GM12878 (cell line): ENCODE results near the gene CNTNAP5. TPM values are rescaled to one million over a fixed set of nuclear protein-coding genes. Genes with fewer than 3 reads are reported as not detected.

Experiments used
- ATAC-seq: fragments of 200-7000 bp; cut with Tn5 transposase; 3 replicates; pipeline ENCODE4 v1.9.1; 2020; ENCODE audit warnings: mild to moderate bottlenecking, moderate library complexity
- BruUV-seq: library from RNA; stranded (reverse); fragments of 400-500 nt; replicated peaks from 2 replicates; lab custom pipeline; 2021; lab: Mats Ljungman, UMichigan
- CTCF ChIA-PET: fragments of 300-600 bp; sonication (Branson Sonifier 250); formaldehyde crosslinking; extraction: SDS; loops from one replicate; lab custom pipeline; 2021; ENCODE audit warnings: inconsistent platforms; lab: Yijun Ruan, JAX
- POLR2A ChIA-PET: fragments of 350-600 bp; formaldehyde crosslinking; extraction: SDS; loops from one replicate; lab custom pipeline; 2021; ENCODE audit warnings: inconsistent platforms; lab: Charles Lee
- RAD21 ChIA-PET: fragments of 300-600 bp; sonication (Branson Sonifier 250); formaldehyde crosslinking; loops from one replicate; lab custom pipeline; 2023; ENCODE audit warnings: antibody characterized with exemption; ENCODE audit not compliant: unreplicated experiment; lab: Charles Lee
- SMC1A ChIA-PET: fragments of 300-600 bp; sonication (Branson Sonifier 250); formaldehyde crosslinking; loops from one replicate; lab custom pipeline; 2023; ENCODE audit not compliant: unreplicated experiment, uncharacterized antibody; lab: Charles Lee
- DNase-seq: peaks from one replicate; pipeline ENCODE4 v3.0.0-alpha.2; 2011; ENCODE audit warnings: low read depth, low spot score
- FAIRE-seq: peaks from 3 replicates; lab custom pipeline; 2011; peaks lifted over from hg19 to GRCh38; lab: Jason Lieb, UNC
- H2AFZ ChIP-seq: 2 replicates; pipeline ENCODE4 v1.6.0; 2011; ENCODE audit warnings: low read depth, low read length, control low read depth; ENCODE audit not compliant: control insufficient read depth
- H3K27ac ChIP-seq: 2 replicates; pipeline ENCODE4 v1.5.1; 2011; ENCODE audit warnings: control low read depth; ENCODE audit not compliant: control insufficient read depth, insufficient read depth
- H3K27me3 ChIP-seq, 2 experiments: replicated peaks in 1 of 2; 2 replicates each; pipeline versions ENCODE4 v1.6.0 to v1.6.1; 2011; ENCODE audit warnings: low read length in 1 of 2; ENCODE audit not compliant: control insufficient read depth in 2 of 2, insufficient read depth in 2 of 2
- H3K36me3 ChIP-seq, 2 experiments: 2 replicates each; pipeline ENCODE4 v1.5.1; 2011; ENCODE audit warnings: low read length in 1 of 2; ENCODE audit not compliant: control insufficient read depth in 2 of 2, insufficient read depth in 2 of 2
- H3K4me1 ChIP-seq: 2 replicates; pipeline ENCODE4 v1.6.1; 2011; ENCODE audit warnings: mild to moderate bottlenecking, low read length, moderate library complexity, mixed read lengths; ENCODE audit not compliant: control insufficient read depth, insufficient read depth
- H3K4me2 ChIP-seq: 2 replicates; pipeline ENCODE4 v1.6.0; 2011; ENCODE audit warnings: control low read depth; ENCODE audit not compliant: control insufficient read depth, insufficient read depth
- H3K4me3 ChIP-seq: fragments of 200-600 bp; sonication (generic); 2 replicates; pipeline ENCODE4 v1.5.1; 2016
- H3K79me2 ChIP-seq: 2 replicates; pipeline ENCODE4 v1.6.0; 2011; ENCODE audit warnings: low read length; ENCODE audit not compliant: control insufficient read depth, insufficient read depth
- H3K9ac ChIP-seq: 2 replicates; pipeline ENCODE4 v1.8.0; 2011; ENCODE audit warnings: low read length, control low read depth, mixed read lengths; ENCODE audit not compliant: control insufficient read depth, insufficient read depth
- H3K9me3 ChIP-seq: replicated peaks from 3 replicates; pipeline ENCODE4 v1.5.1; 2011; ENCODE audit warnings: mild to moderate bottlenecking, low read length; ENCODE audit not compliant: control insufficient read depth, insufficient read depth
- H4K20me1 ChIP-seq: 2 replicates; pipeline ENCODE4 v1.6.0; 2011; ENCODE audit not compliant: control insufficient read depth, insufficient read depth
- CEBPZ ChIP-seq: fragments of 150-350 bp; IDR thresholded peaks from 2 replicates; pipeline ENCODE4 v1.6.1; 2016; ENCODE audit warnings: low read depth, low read length
- NFIC ChIP-seq: IDR thresholded peaks from 2 replicates; pipeline ENCODE4 v1.6.1; 2012; ENCODE audit warnings: low read depth, mild to moderate bottlenecking, inconsistent platforms, low read length, moderate library complexity
- PBX3 ChIP-seq: IDR thresholded peaks from 2 replicates; pipeline ENCODE4 v1.6.1; 2011; ENCODE audit warnings: mild to moderate bottlenecking, low read depth, low read length, moderate library complexity; ENCODE audit not compliant: insufficient replicate concordance
- POLR2AphosphoS5 ChIP-seq: IDR thresholded peaks from 2 replicates; pipeline ENCODE4 v1.6.1; 2011; ENCODE audit warnings: mild to moderate bottlenecking, low read length, inconsistent platforms
- SKIL ChIP-seq: fragments of 450-650 bp; IDR thresholded peaks from 2 replicates; pipeline ENCODE4 v1.6.1; 2017; ENCODE audit warnings: mild to moderate bottlenecking, low read depth, inconsistent platforms; ENCODE audit not compliant: poor library complexity, severe bottlenecking
- SMAD5 ChIP-seq: IDR thresholded peaks from 2 replicates; pipeline ENCODE4 v1.6.1; 2016; ENCODE audit warnings: antibody characterized with exemption, low read depth
- SMARCA5 ChIP-seq: fragments of 450-650 bp; IDR thresholded peaks from 2 replicates; pipeline ENCODE4 v1.6.1; 2017; ENCODE audit warnings: mild to moderate bottlenecking
- TCF7 ChIP-seq: IDR thresholded peaks from 2 replicates; pipeline ENCODE4 v1.6.1; 2014; ENCODE audit warnings: antibody characterized with exemption, borderline replicate concordance
- WGBS: methylation state at CpG from one replicate; pipeline ENCODE4 v1.1.6; 2016; ENCODE audit warnings: low lambda C conversion rate; ENCODE audit not compliant: insufficient replicate concordance, insufficient coverage; ENCODE audit errors: missing lambda C conversion rate; 5-methylcytosine and 5-hydroxymethylcytosine counted together
- in situ Hi-C: fragments of 300-500 bp; cut with MboI; formaldehyde crosslinking; loops from 9 replicates; pipeline ENCODE4 v1.14.3; 2018; ENCODE audit warnings: mixed read lengths
- intact Hi-C: fragments of 100-400 bp; cut with micrococcal nuclease; formaldehyde crosslinking; loops from one replicate; pipeline ENCODE4 v1.14.2; 2022; ENCODE audit not compliant: unreplicated experiment
- polyA plus RNA-seq, 11 experiments: library from polyadenylated mRNA; depleted of rRNA in 4 of 11; unstranded in 6 of 11; stranded (reverse) in 5 of 11; fragments of >200 nt; fragmentation: Nextera tagmentation in 4 of 11; fragmentation: Illumina TruSeq in 1 of 11; extraction: Ambion mirVana in 4 of 11; extraction: Trizol in 1 of 11; gene quantifications; 1 replicate in 1 of 11; 2 replicates in 10 of 11; pipeline versions ENCODE4 v1.2.1 to v1.2.3, GENCODE V29; 2011 to 2016; ENCODE audit warnings: inconsistent platforms in 2 of 11, missing spikeins in 2 of 11, low read depth in 1 of 11
- total RNA-seq, 4 experiments: library from RNA; depleted of rRNA in 3 of 4; stranded (reverse); fragments of >200 nt in 3 of 4; fragmentation: Illumina TruSeq in 1 of 4; extraction: Trizol in 1 of 4; gene quantifications; 2 replicates each; pipeline versions ENCODE4 v1.2.1 to v1.2.3, GENCODE V29; 2013 to 2021

The CNTNAP5 gene
- total and polyA plus RNA-seq, 10 of the 15 experiments (the other 5 are each of a cell fraction or from before 2014, with no cell fraction given) = not detected

- H3K9me3 ChIP-seq = no peaks in the 10 kb centered on the region
- intact Hi-C loops (no loop called here), in situ Hi-C loops (no loop called here)
- ChIA-PET RAD21 (no interaction called here), SMC1A (no interaction called here), POLR2A (no interaction called here), CTCF (interaction anchor here (1.3 kb wide), 1 partner anchor 8 kb away, joined by 4 read pairs; no protein-coding TSS in a partner anchor)
- no peak for DNase-seq
- no peak overlapping the region for H2AFZ ChIP-seq
- no peaks in the 10 kb centered on the region for H3K4me1 ChIP-seq
- H4K20me1 ChIP-seq = no peaks in the 10 kb centered on the region
- no peaks in the 10 kb centered on the region for H3K27me3 ChIP-seq
- WGBS = 19% methylated on average over 2 of the region's 2 CpGs
- no peak overlapping the region for H3K9ac ChIP-seq
- BruUV-seq = no TSS peak
- no peak overlapping the region for H3K27ac ChIP-seq
- no peak overlapping the region for H3K4me2 ChIP-seq
- no peaks in the 10 kb centered on the region for H3K36me3 ChIP-seq
- no peak for FAIRE-seq
- H3K79me2 ChIP-seq = no peaks in the 10 kb centered on the region
- H3K4me3 ChIP-seq = no peak overlapping the region
- TF ChIP-seq SMAD5 (no peak), CEBPZ (no peak)
- ATAC-seq = no peak
Observed at GRCh38 chr2:124668161-124668560, 643.1 kb downstream of the CNTNAP5 start.

GRCh38 chr2:124670187-124670586 is 645.1 kb downstream of the CNTNAP5 start:
- intact Hi-C loops (no loop called here), in situ Hi-C loops (no loop called here)
- Histone ChIP-seq H3K79me2 (no peaks in the 10 kb centered on the region), H3K9me3 (no peaks in the 10 kb centered on the region), H3K4me3 (no peak overlapping the region), H3K36me3 (no peaks in the 10 kb centered on the region), H3K4me2 (no peak overlapping the region), H3K27ac (no peak overlapping the region), H3K27me3 (no peaks in the 10 kb centered on the region), H3K4me1 (no peaks in the 10 kb centered on the region), H2AFZ (no peak overlapping the region), H3K9ac (no peak overlapping the region), H4K20me1 (no peaks in the 10 kb centered on the region)
- ChIA-PET RAD21 (no interaction called here), CTCF (no interaction called here), POLR2A (no interaction called here), SMC1A (no interaction called here)
- no TSS peak for BruUV-seq
- DNase-seq = no peak
- ATAC-seq = no peak
- FAIRE-seq = no peak
- TF ChIP-seq SMARCA5 (no peak), PBX3 (no peak), NFIC (no peak), POLR2AphosphoS5 (no peak), TCF7 (no peak), SKIL (no peak)
